GM13977 (cell line): Measurements from ENCODE around the gene MAPT.

ENCODE experiments used
- DNase-seq: peaks from one replicate; pipeline ENCODE4 v3.0.0; 2012; ENCODE audit warnings: low spot score
- CTCF ChIP-seq: IDR thresholded peaks from 2 replicates; pipeline ENCODE4 v1.5.1; 2012; ENCODE audit warnings: mild to moderate bottlenecking, control low read depth; ENCODE audit not compliant: insufficient read depth; ENCODE audit errors: extremely low read depth, missing control alignments
- in situ Hi-C: fragments of 300-500 bp; cut with MboI; formaldehyde crosslinking; loops from one replicate; pipeline ENCODE4 v1.12.0; 2022; ENCODE audit warnings: low sequenced_read_pairs, low pct_unique_long_range_greater_than_20kb, mixed read lengths, inconsistent platforms; ENCODE audit not compliant: unreplicated experiment

The MAPT gene

GRCh38 chr17:45919136-45919535, 24.8 kb downstream of the MAPT start:
- no peak for TF ChIP-seq CTCF
- DNase-seq: no peak
- in situ Hi-C loops: no loop called here

GRCh38 chr17:45920083-45920482, 25.7 kb downstream of the MAPT start:
- TF ChIP-seq CTCF: no peak
- DNase-seq: no peak
- in situ Hi-C loops: no loop called here

GRCh38 chr17:45923511-45924268, 29.3 kb downstream of the MAPT start:
- no peak for TF ChIP-seq CTCF
- in situ Hi-C loops: no loop called here
- DNase-seq: no peak

GRCh38 chr17:45924332-45924820, 30.0 kb downstream of the MAPT start:
- no peak for DNase-seq
- in situ Hi-C loops: no loop called here
- TF ChIP-seq CTCF: no peak

- no peak for DNase-seq
- TF ChIP-seq CTCF: no peak
- in situ Hi-C loops: no loop called here
Measured at GRCh38 chr17:45925311-45925710, 31.0 kb downstream of the MAPT start.

GRCh38 chr17:45927247-45927646, 32.9 kb downstream of the MAPT start:
- TF ChIP-seq CTCF: no peak
- in situ Hi-C loops: no loop called here
- no peak for DNase-seq

GRCh38 chr17:45929344-45929743, 35.0 kb downstream of the MAPT start:
- no peak for DNase-seq
- in situ Hi-C loops: no loop called here
- TF ChIP-seq CTCF: no peak
